IMR-90 (cell line): ENCODE results near the gene PAN3. TPM values are rescaled to one million over a fixed set of nuclear protein-coding genes. Genes with fewer than 3 reads are reported as not detected.

Experiments
- BHLHE40 ChIP-seq: fragments of 150-350 bp; IDR thresholded peaks from 2 replicates; pipeline ENCODE4 v1.6.1; 2016; ENCODE audit warnings: mild to moderate bottlenecking, low read depth, low read length
- CEBPB ChIP-seq: IDR thresholded peaks from 2 replicates; pipeline ENCODE4 v1.6.1; 2012; ENCODE audit warnings: low read depth, low read length, improper control_type of control experiment
- MAFK ChIP-seq: IDR thresholded peaks from 2 replicates; pipeline ENCODE4 v1.6.1; 2012; ENCODE audit warnings: low read depth, low read length, improper control_type of control experiment
- NFE2L2 ChIP-seq: fragments of 150-350 bp; IDR thresholded peaks from 2 replicates; pipeline ENCODE4 v1.6.1; 2016; ENCODE audit warnings: low read depth, mild to moderate bottlenecking, low read length
- POLR2A ChIP-seq: IDR thresholded peaks from 2 replicates; pipeline ENCODE4 v1.6.1; 2012; ENCODE audit warnings: mild to moderate bottlenecking, low read depth, low read length
- RCOR1 ChIP-seq: IDR thresholded peaks from 2 replicates; pipeline ENCODE4 v1.6.1; 2012; ENCODE audit warnings: mild to moderate bottlenecking, low read length, improper control_type of control experiment; ENCODE audit not compliant: insufficient replicate concordance
- RFX5 ChIP-seq: IDR thresholded peaks from 2 replicates; pipeline ENCODE4 v1.8.0; 2012; ENCODE audit warnings: low read depth, mild to moderate bottlenecking, low read length, moderate library complexity
- SMC3 ChIP-seq: fragments of 150-350 bp; IDR thresholded peaks from 2 replicates; pipeline ENCODE4 v1.6.1; 2016; ENCODE audit warnings: low read depth, mild to moderate bottlenecking, antibody characterized with exemption, low read length, moderate library complexity
- USF2 ChIP-seq: fragments of 150-350 bp; IDR thresholded peaks from 2 replicates; pipeline ENCODE4 v1.6.1; 2017; ENCODE audit warnings: mild to moderate bottlenecking, antibody characterized with exemption, low read length, low read depth
- polyA plus RNA-seq, 3 experiments: library from polyadenylated mRNA; depleted of rRNA; stranded (reverse); fragments of >200 nt; gene quantifications; 2 replicates each; pipeline ENCODE4 v1.2.3, GENCODE V29; 2012; ENCODE audit warnings: low replicate concordance in 1 of 3
- total RNA-seq: library from RNA; depleted of rRNA; stranded (reverse); fragments of >200 nt; gene quantifications from 2 replicates; pipeline ENCODE4 v1.2.3, GENCODE V29; 2012

Gene PAN3
- total and polyA plus RNA-seq, 2 of the 4 experiments (the other 2 are of a cell fraction), result 6.6 to 15.1 TPM

- TF ChIP-seq SMC3 (no peak), BHLHE40 (no peak), RCOR1 (no peak), MAFK (no peak), POLR2A (peak; percentile 77), USF2 (no peak), CEBPB (no peak), RFX5 (no peak), NFE2L2 (no peak)
Observed at GRCh38 chr13:28138012-28138755, at the start of gene PAN3 (continued).
